ENCODE measurements around the gene JADE2. TPM values are rescaled to one million over a fixed set of nuclear protein-coding genes. Genes with fewer than 3 reads are reported as not detected.
"Not testable (repeated sequence)": the region's sequence is repeated elsewhere in the genome, so short reads cannot be mapped to it uniquely, and the experiment has no call there.

Gene JADE2
- total RNA-seq, 6 donors from 2014 or later = 51.5 to 102 (median 69.5) TPM

DNA sequence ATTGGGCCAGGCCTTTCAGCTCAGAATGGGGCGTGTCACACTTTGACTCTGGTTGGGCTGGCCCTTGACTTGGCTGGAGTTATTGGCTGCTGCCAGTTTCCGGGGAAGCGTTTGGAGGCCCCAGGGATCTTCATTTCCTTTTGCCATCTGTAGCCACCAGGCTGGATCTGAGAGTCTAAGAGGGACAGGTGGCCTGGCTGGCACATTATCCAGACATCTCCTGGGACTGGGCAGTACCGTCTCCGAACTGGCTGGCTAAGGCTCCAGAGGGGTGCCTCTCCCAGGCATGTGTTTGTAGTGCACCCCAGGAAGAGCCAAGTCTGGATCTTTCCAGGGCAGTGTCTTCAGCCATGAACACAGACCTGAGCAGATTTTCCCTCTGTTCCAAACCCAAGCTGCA, 9.7 kb upstream of the JADE2 start:
- Histone ChIP-seq H3K4me3 (no peak overlapping the region), H3K36me3 (no peaks in the 10 kb centered on the region), H3K27me3 (no peaks in the 10 kb centered on the region), H3K4me1 (peaks cover 15 to 20% (median 17%) of the 10 kb centered on the region in 4 donors), H3K9me3 (no peaks in the 10 kb centered on the region), H3K27ac (no peak overlapping the region)
- ATAC-seq (ENCODE audit: low FRiP score in 2 of 2) = no peak
- WGBS, 2 donors = 56 to 68% methylated on average over 2 to 3 of the region's 5 CpGs
- no peak for DNase-seq
- no peak for TF ChIP-seq POLR2A (IDR thresholded peaks at IDR 0.05)
- no peak for TF ChIP-seq EP300 (IDR thresholded peaks at IDR 0.05)
- TF ChIP-seq POLR2AphosphoS5 (IDR thresholded peaks at IDR 0.05) = no peak
- TF ChIP-seq CTCF (IDR thresholded peaks at IDR 0.05) = no peak

DNA sequence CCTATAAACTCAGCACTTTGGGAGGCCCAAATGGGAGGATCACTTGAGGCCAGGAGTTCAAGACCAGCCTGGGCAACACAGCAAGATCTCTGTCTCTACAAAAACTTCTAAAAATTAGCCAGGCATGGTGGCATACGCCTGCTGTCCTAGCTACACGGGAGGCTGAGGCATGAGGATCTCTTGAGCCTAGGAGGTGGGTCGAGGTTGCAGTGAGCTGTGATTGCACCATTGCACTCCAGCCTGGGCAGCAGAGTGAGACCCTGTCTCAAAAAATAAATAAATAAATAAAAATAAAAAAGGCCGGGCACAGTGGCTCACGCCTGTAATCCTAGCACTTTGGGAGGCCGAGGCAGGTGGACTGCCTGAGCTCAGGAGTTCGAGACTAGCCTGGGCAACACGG, 8.5 kb upstream of the JADE2 start:
- H3K9me3 ChIP-seq; H3K27ac ChIP-seq; H3K36me3 ChIP-seq; H3K27me3 ChIP-seq; ATAC-seq (ENCODE audit: low FRiP score in 2 of 2); H3K4me1 ChIP-seq; DNase-seq; H3K4me3 ChIP-seq: not testable (repeated sequence)
- 91 to 96% methylated on average over 8 of the region's 8 CpGs for WGBS, 2 donors

DNA sequence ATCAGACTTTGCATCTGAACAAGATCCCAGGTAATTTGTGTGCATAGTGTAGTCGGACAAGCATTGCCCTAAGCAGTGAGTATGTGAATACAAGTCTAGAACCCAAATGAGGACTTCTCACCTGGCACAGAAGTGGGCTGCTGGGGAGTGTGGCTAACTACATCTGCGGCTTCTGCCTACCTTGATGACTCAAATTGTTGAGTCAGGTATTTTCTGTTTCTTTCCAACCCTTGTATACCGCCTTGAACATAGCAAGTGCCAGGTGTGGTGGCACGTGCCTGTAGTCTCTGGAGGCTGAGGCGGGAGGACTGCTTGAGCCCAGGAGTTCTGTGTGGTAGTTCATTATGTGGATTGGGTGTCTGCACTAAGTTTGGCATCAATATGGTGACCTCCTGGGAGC, 7.9 kb upstream of the JADE2 start:
- no peak for ATAC-seq (ENCODE audit: low FRiP score in 2 of 2)
- TF ChIP-seq CTCF (IDR thresholded peaks at IDR 0.05) (no peak), EP300 (IDR thresholded peaks at IDR 0.05) (no peak), POLR2AphosphoS5 (IDR thresholded peaks at IDR 0.05) (no peak), POLR2A (IDR thresholded peaks at IDR 0.05) (no peak)
- Histone ChIP-seq H3K4me1 (peaks cover 0 to 3% (median 2%) of the 10 kb centered on the region in 4 donors), H3K36me3 (no peaks in the 10 kb centered on the region), H3K27me3 (no peaks in the 10 kb centered on the region), H3K9me3 (no peaks in the 10 kb centered on the region), H3K4me3 (no peak overlapping the region), H3K27ac (no peak overlapping the region)
- 87 to 88% methylated on average over 5 of the region's 5 CpGs for WGBS, 2 donors
- DNase-seq = no peak

DNA sequence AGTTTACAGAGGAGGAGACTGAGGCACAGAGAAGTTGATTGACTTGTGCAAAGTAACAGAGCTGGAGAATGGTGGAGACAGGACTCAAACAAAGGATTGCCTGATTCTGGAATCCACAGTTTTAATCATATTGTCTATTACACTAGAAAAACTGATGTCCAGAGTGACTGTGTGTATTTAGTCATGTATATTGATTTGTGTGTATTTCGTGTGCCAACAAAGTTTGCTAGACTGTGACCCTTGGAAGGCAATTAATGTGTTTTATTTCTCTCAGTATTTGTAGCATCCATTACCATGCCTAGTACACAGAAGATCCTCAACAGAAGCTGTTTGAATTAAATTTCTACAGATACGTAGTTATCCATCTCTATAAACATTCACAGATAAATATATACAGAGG, 5.5 kb upstream of the JADE2 start:
- H3K9me3 ChIP-seq = no peaks in the 10 kb centered on the region
- ATAC-seq (ENCODE audit: low FRiP score in 2 of 2) (no peak), DNase-seq (no peak)
- H3K4me3 ChIP-seq = no peak overlapping the region
- no peak for TF ChIP-seq CTCF (IDR thresholded peaks at IDR 0.05)
- TF ChIP-seq POLR2AphosphoS5 (IDR thresholded peaks at IDR 0.05) = no peak
- TF ChIP-seq EP300 (IDR thresholded peaks at IDR 0.05) = no peak
- TF ChIP-seq POLR2A (IDR thresholded peaks at IDR 0.05) = no peak
- peaks cover 4 to 10% (median 9%) of the 10 kb centered on the region in 4 donors for H3K4me1 ChIP-seq
- H3K27ac ChIP-seq = no peak overlapping the region
- no peaks in the 10 kb centered on the region for H3K36me3 ChIP-seq
- 86 to 93% methylated on average over 2 of the region's 2 CpGs for WGBS, 2 donors
- H3K27me3 ChIP-seq = no peaks in the 10 kb centered on the region

GRCh38 chr5:134521841-134522240, 3.6 kb upstream of the JADE2 start:
- WGBS, 2 donors = 51 to 58% methylated on average over 3 of the region's 3 CpGs
- TF ChIP-seq POLR2AphosphoS5 (IDR thresholded peaks at IDR 0.05) (no peak), CTCF (IDR thresholded peaks at IDR 0.05) (no peak), POLR2A (IDR thresholded peaks at IDR 0.05) (no peak), EP300 (IDR thresholded peaks at IDR 0.05) (no peak)
- H3K27me3 ChIP-seq = no peaks in the 10 kb centered on the region
- H3K4me1 ChIP-seq = peaks cover 4 to 10% (median 9%) of the 10 kb centered on the region in 4 donors
- ATAC-seq (ENCODE audit: low FRiP score in 2 of 2) (no peak), DNase-seq (no peak)
- no peaks in the 10 kb centered on the region for H3K9me3 ChIP-seq
- H3K27ac ChIP-seq = no peak overlapping the region
- no peak overlapping the region for H3K4me3 ChIP-seq
- H3K36me3 ChIP-seq = no peaks in the 10 kb centered on the region

All from upper lobe of left lung (tissue), 6 donors.